Common myeloid progenitor, CD34-positive (primary cell): ENCODE measurements around the gene PKD2L2. TPM values are rescaled to one million over a fixed set of nuclear protein-coding genes. Genes with fewer than 3 reads are reported as not detected.
A peak's percentile ranks its signal among the peaks of the same experiment; 100 is the strongest.
"Not testable (repeated sequence)": the region's sequence is repeated elsewhere in the genome, so short reads cannot be mapped to it uniquely, and the experiment has no call there.

Source experiments
- CTCF ChIA-PET: fragments of 350-600 bp; sonication (Branson Sonifier 250); formaldehyde crosslinking; loops from one replicate; lab custom pipeline; 2021; ENCODE audit warnings: antibody characterized with exemption; lab: Charles Lee
- POLR2A ChIA-PET: fragments of 350-600 bp; sonication (Branson Sonifier 250); formaldehyde crosslinking; loops from one replicate; lab custom pipeline; 2021; ENCODE audit warnings: antibody characterized with exemption; lab: Charles Lee
- DNase-seq, 3 donors: peaks; one replicate each; pipeline versions ENCODE4 v3.0.0 to v3.0.0-alpha.2; 2013
- H3K27ac ChIP-seq, 2 experiments: 1 replicate in 1 of 2; 2 replicates in 1 of 2; pipeline ENCODE4 v1.7.0; 2013; ENCODE audit warnings: inconsistent platforms in 2 of 2, low read length in 2 of 2, mild to moderate bottlenecking in 2 of 2, low read depth in 1 of 2, moderate library complexity in 1 of 2; ENCODE audit not compliant: severe bottlenecking in 2 of 2, insufficient read depth in 1 of 2, poor library complexity in 1 of 2
- H3K27me3 ChIP-seq, 5 experiments: replicated peaks in 2 of 5; 1 replicate in 3 of 5; 2 replicates in 2 of 5; pipeline versions ENCODE4 v1.6.1 to v1.7.0; 2013; ENCODE audit warnings: low read length in 4 of 5, mild to moderate bottlenecking in 2 of 5, moderate library complexity in 2 of 5, inconsistent platforms in 1 of 5; ENCODE audit not compliant: insufficient read depth in 5 of 5, control insufficient read depth in 4 of 5
- H3K36me3 ChIP-seq, 4 experiments: 1 replicate in 2 of 4; 2 replicates in 2 of 4; pipeline versions ENCODE4 v1.6.1 to v1.7.0; 2013; ENCODE audit warnings: low read length in 3 of 4, control low read depth in 1 of 4, mild to moderate bottlenecking in 1 of 4; ENCODE audit not compliant: control insufficient read depth in 4 of 4, insufficient read depth in 4 of 4
- H3K4me1 ChIP-seq, 4 experiments: 1 replicate in 3 of 4; 2 replicates in 1 of 4; pipeline versions ENCODE4 v1.6.1 to v1.7.1; 2013; ENCODE audit warnings: low read length in 3 of 4, mild to moderate bottlenecking in 3 of 4, control low read depth in 1 of 4, inconsistent platforms in 1 of 4, moderate library complexity in 1 of 4; ENCODE audit not compliant: control insufficient read depth in 4 of 4, insufficient read depth in 4 of 4; ENCODE audit errors: control extremely low read depth in 1 of 4
- H3K4me3 ChIP-seq, 7 experiments: 1 replicate in 4 of 7; 2 replicates in 3 of 7; pipeline versions ENCODE4 v1.5.1 to v1.7.0; 2013; ENCODE audit warnings: mild to moderate bottlenecking in 7 of 7, low read length in 6 of 7, moderate library complexity in 6 of 7, inconsistent platforms in 2 of 7, low read depth in 2 of 7, control low read depth in 1 of 7; ENCODE audit not compliant: insufficient read depth in 4 of 7, control insufficient read depth in 1 of 7; ENCODE audit errors: extremely low read depth in 1 of 7
- H3K9me3 ChIP-seq, 5 experiments: 1 replicate in 4 of 5; 2 replicates in 1 of 5; pipeline versions ENCODE4 v1.6.1 to v1.7.1; 2013; ENCODE audit warnings: low read length in 4 of 5, mild to moderate bottlenecking in 2 of 5, inconsistent platforms in 1 of 5, low read depth in 1 of 5, moderate library complexity in 1 of 5; ENCODE audit not compliant: control insufficient read depth in 4 of 5, insufficient read depth in 2 of 5; ENCODE audit errors: control extremely low read depth in 1 of 5
- WGBS: methylation state at CpG from one replicate; pipeline ENCODE4 v1.1.5; 2013; ENCODE audit not compliant: insufficient coverage; 5-methylcytosine and 5-hydroxymethylcytosine counted together
- polyA plus RNA-seq: library from polyadenylated mRNA; unstranded; fragments of 120-200 nt; gene quantifications from one replicate; pipeline ENCODE4 v1.2.1, GENCODE V29; 2013

PKD2L2 gene
- 0.30 TPM for polyA plus RNA-seq

GRCh38 chr5:137888863-137889759 is at the start of gene PKD2L2:
TSS of gene PKD2L2 (plus strand) at chr5:137889457. CDS start at chr5:137889492, 35 bp downstream.
- peak; percentile 93 to 95 (median 94) for DNase-seq
- Histone ChIP-seq H3K4me3 (peak within 1 kb of the TSS; percentile 36 to 92 (median 72)), H3K4me1 (peaks cover 6 to 33% (median 11%) of the 10 kb centered on the region in 4 experiments), H3K36me3 (no peaks in the 10 kb centered on the region), H3K27ac (peak within 1 kb of the TSS; percentile 80 to 89), H3K9me3 (no peaks in the 10 kb centered on the region), H3K27me3 (no peaks in the 10 kb centered on the region)
- WGBS: 14% methylated on average over 49 of the region's 59 CpGs
- CTCF ChIA-PET: interaction anchor here (0.6 to 1.9 kb wide), 4 partner anchors 9 to 191 kb away, joined by 3 to 4 read pairs (median 4); no protein-coding TSS in a partner anchor
- POLR2A ChIA-PET: interaction anchor here (0.6 to 1.1 kb wide), 4 partner anchors 10 to 55 kb away, joined by 3 to 5 read pairs (median 4); no protein-coding TSS in a partner anchor

GRCh38 chr5:137842296-137842695 is 47.0 kb upstream of the PKD2L2 start:
- Histone ChIP-seq H3K4me1 (peaks cover 0 to 2% (median 0%) of the 10 kb centered on the region in 4 experiments), H3K4me3 (no peak overlapping the region), H3K9me3 (no peaks in the 10 kb centered on the region), H3K27ac (no peak overlapping the region), H3K36me3 (peaks cover 0 to 2% (median 0%) of the 10 kb centered on the region in 4 experiments), H3K27me3 (no peaks in the 10 kb centered on the region)
- no peak for DNase-seq
- WGBS: 100% methylated on average over 2 of the region's 5 CpGs
- ChIA-PET CTCF (interaction anchor here (1.7 kb wide), 1 partner anchor 63 kb away, joined by 6 read pairs; no protein-coding TSS in a partner anchor), POLR2A (no interaction called here)

GRCh38 chr5:137843676-137844299 is 45.5 kb upstream of the PKD2L2 start:
- H3K4me1 ChIP-seq: no peaks in the 10 kb centered on the region
- no peak overlapping the region for H3K4me3 ChIP-seq
- H3K9me3 ChIP-seq: no peaks in the 10 kb centered on the region
- WGBS: no CpG with 5 or more reads among the region's 4 CpGs
- CTCF ChIA-PET: no interaction called here
- no peaks in the 10 kb centered on the region for H3K27me3 ChIP-seq
- POLR2A ChIA-PET: no interaction called here
- H3K27ac ChIP-seq: no peak overlapping the region
- H3K36me3 ChIP-seq: peaks cover 0 to 2% (median 0%) of the 10 kb centered on the region in 4 experiments
- no peak for DNase-seq

- no peaks in the 10 kb centered on the region for H3K4me1 ChIP-seq
- DNase-seq: no peak
- no peak overlapping the region for H3K4me3 ChIP-seq
- H3K9me3 ChIP-seq: no peaks in the 10 kb centered on the region
- POLR2A ChIA-PET: no interaction called here
- no peak overlapping the region for H3K27ac ChIP-seq
- CTCF ChIA-PET: no interaction called here
- peaks cover 0 to 2% (median 0%) of the 10 kb centered on the region in 4 experiments for H3K36me3 ChIP-seq
- H3K27me3 ChIP-seq: no peaks in the 10 kb centered on the region
Measured at GRCh38 chr5:137845472-137845871, 43.8 kb upstream of the PKD2L2 start.

GRCh38 chr5:137847687-137848086 is 41.6 kb upstream of the PKD2L2 start:
- POLR2A ChIA-PET: no interaction called here
- WGBS: 93% methylated on average over 5 of the region's 6 CpGs
- no peaks in the 10 kb centered on the region for H3K4me1 ChIP-seq
- CTCF ChIA-PET: interaction anchor here (1.1 to 2.3 kb wide), 2 partner anchors 10 to 16 kb away, joined by 4 to 8 read pairs; no protein-coding TSS in a partner anchor
- no peaks in the 10 kb centered on the region for H3K27me3 ChIP-seq
- H3K9me3 ChIP-seq: no peaks in the 10 kb centered on the region
- H3K36me3 ChIP-seq: peaks cover 0 to 2% (median 0%) of the 10 kb centered on the region in 4 experiments
- H3K27ac ChIP-seq: no peak overlapping the region
- no peak overlapping the region for H3K4me3 ChIP-seq
- no peak for DNase-seq

GRCh38 chr5:137853165-137853564 is 36.1 kb upstream of the PKD2L2 start:
- CTCF ChIA-PET, H3K4me3 ChIP-seq: not testable (repeated sequence)

GRCh38 chr5:137856201-137856600 is 33.1 kb upstream of the PKD2L2 start:
- Histone ChIP-seq H3K27me3 (no peaks in the 10 kb centered on the region), H3K27ac (no peak overlapping the region), H3K4me1 (peaks cover 0 to 16% (median 10%) of the 10 kb centered on the region in 4 experiments), H3K36me3 (no peaks in the 10 kb centered on the region), H3K4me3 (no peak overlapping the region), H3K9me3 (no peaks in the 10 kb centered on the region)
- CTCF ChIA-PET: no interaction called here
- DNase-seq: no peak
- WGBS: 100% methylated on average over 2 of the region's 3 CpGs
- POLR2A ChIA-PET: no interaction called here

More at GRCh38 chr5:137853165-137853564, 36.1 kb upstream of the PKD2L2 start:
- H3K4me1 ChIP-seq, POLR2A ChIA-PET, H3K27ac ChIP-seq, H3K27me3 ChIP-seq, DNase-seq, H3K9me3 ChIP-seq, H3K36me3 ChIP-seq: not testable (repeated sequence)
